ENCODE measurements around the gene VILL.
"Not testable (repeated sequence)": the region's sequence is repeated elsewhere in the genome, so short reads cannot be mapped to it uniquely, and the experiment has no call there.

The VILL gene

DNA sequence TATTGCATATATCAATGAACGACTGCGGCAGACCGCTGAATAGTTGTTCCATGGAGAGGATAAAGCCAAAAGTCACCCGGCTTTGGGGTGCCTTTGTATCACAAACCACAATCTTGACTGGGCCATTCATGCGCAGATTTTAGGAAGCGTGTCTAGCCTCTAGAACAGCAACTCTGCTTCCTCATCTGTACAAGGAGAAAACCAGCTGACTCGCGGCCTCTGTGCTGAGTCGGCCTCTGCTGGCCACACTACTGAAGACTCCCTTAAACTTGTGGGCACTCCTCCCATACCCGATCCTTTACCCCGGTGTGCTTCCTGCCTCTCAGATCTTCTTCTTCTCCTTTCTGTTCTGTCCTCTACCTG lies 49.3 kb downstream of the VILL start:
- DNase-seq: no peak

DNA sequence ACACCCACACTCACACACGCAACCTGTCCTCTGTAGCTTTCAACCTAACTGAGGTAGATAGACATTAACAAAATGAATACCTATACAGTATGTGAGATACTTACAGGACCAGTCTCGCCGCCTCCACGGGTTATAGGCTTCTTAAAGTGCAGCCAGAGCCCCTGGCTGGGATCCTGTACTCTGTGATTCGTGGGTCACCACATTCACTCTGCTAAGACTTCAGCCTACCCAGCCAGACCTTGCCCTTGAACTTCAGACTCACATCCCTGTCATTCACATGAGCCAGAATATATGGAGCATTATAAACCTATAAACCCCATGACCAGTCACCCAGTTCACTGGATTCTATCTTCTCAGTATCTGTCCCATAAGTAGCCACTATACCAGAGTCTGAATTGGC lies 49.8 kb downstream of the VILL start:
- no peak for DNase-seq

DNA sequence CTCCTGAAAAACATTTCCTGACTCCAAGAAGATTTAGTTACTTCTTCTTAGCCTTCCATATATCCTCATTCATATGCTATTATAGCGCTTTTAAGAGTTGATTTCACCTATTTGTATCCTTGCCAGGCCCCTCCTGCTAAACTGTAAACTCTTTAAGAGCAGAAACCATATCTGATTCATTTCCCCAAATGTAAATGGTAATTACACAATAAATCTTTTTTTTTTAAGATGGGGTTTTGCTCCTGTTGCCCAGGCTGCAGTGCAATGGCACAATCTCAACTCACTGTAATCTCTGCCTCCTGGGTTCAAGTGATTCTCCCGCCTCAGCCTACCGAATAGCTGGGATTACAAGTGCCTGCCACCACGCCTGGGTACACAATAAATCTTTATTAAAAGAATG lies 52.9 kb downstream of the VILL start:
- no peak for DNase-seq

DNA sequence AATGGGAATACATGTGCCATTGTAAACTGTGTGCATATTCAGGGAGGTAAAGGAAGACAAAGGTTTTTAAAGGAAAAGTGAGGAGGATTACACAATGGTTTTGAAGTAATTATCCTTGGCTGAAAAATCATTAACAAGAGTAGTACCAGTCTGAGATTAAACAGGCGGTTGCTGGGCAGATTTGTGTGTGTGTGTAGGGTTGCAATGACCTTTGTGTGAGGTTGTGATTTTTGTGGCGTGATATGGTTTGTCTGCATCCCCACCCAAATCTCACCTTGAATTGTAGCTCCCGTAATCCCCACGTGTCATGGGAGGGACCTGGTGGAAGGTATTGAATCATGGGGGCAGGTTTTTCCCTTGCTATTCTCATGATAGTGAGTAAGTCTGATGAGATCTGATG lies 55.4 kb downstream of the VILL start:
- DNase-seq: no peak

DNA sequence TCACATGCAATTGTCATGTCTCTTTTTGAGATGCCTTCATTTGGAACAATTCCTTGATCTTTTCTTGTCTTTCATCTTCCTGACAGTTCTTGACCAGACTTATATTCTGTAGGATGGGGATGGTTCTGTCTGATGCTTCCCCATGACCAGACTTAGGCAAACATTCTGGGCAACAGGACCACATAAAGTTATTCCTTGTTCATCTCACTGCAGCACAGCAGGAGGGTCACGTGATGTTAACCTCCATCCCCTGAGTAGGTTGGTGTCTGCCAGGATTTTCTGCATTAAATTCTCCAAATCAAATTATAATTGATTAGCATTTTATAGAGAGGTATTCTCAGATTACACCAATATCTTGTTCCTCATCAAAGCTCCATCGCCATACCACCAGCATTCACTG lies 56.2 kb downstream of the VILL start:
- no peak for DNase-seq

DNA sequence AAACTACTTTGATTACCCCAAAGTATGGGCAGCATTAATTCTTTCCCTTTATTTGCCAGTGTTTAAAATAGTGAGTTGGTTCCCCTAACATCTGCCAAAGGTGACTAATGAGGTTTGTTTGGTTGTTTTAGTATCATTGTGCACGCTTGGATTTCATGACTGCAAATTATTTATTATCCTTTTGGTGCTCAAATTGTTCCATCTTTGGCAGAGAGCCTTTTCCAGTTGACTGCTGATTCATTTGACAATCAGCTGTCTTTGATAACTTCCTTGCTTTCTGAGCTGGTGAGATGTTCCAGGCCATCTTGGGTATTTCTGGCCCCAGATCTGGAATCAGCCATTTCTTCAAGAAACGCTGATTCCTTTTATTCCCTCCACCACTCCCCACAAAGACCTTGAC lies 57.3 kb downstream of the VILL start:
- DNase-seq: no peak

DNA sequence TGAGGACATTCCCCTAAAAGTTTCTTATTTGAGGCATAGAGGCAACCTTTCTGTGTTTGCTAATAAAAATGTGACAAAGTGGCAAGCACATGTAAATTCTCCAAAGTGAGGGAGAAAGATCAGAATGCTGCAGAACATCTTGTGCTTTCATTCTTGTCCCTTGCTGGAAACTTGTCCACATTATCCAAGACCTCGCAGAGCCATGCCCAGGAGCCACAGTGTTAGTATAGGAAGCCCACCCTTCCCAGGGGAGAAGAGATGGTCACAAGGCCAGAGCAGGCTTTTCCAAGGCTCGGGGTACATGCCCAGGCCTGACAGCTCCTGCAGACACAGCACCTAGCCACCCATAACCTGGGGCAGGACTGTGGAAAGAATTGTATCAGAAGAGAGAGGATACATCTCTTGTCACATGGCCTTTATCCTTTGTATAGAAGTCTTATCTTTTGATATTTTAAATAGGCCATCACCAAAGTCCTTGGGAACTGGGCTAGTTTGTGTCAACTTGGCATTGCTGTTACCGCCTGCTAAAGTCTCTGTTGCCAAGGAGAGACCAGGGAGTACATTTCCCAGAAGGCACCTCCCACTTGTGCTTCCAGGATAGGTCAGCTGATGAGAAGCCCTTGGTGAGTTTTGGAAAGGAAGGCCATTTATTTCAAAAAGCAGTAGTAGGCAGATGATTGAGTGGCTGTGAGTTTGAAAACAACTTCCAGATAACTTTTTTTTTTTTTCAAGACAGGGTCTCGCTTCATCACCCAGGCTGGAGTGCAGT lies 59.0 kb downstream of the VILL start:
- no peak for DNase-seq

DNA sequence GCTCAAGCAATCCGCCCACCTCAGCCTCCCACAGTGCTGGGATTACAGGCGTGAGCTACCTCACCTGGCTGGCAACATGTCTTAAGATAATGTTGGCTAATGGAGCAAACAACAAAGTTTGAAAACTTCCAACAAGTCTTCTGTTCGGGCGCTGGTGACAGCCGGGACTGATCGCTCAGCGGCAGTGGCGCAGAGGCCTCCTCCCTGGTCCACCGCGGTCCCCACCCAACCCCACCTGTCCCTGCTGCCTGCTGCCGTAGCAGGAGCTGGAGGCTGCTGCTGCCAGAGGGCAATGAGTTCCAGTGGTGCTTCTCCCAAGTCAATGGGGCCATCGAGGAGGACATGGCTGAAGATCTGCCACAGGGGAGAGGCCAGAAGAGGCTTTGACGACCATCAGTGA lies 60.5 kb downstream of the VILL start:
- no peak for DNase-seq

DNA sequence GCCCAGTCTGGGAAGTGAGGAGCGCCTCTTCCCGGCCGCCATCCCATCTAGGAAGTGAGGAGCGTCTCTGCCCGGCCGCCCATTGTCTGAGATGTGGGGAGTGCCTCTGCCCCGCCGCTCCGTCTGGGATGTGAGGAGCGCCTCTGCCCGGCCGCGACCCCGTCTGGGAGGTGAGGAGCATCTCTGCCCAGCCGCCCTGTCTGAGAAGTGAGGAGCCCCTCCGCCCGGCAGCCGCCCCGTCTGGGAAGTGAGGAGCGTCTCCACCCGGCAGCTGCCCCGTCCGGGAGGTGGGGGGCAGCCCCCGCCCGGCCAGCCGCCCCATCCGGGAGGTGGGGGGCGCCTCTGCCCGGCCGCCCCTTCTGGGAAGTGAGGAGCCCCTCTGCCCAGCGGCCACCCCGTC lies 62.7 kb downstream of the VILL start:
- not testable (repeated sequence) for DNase-seq

DNA sequence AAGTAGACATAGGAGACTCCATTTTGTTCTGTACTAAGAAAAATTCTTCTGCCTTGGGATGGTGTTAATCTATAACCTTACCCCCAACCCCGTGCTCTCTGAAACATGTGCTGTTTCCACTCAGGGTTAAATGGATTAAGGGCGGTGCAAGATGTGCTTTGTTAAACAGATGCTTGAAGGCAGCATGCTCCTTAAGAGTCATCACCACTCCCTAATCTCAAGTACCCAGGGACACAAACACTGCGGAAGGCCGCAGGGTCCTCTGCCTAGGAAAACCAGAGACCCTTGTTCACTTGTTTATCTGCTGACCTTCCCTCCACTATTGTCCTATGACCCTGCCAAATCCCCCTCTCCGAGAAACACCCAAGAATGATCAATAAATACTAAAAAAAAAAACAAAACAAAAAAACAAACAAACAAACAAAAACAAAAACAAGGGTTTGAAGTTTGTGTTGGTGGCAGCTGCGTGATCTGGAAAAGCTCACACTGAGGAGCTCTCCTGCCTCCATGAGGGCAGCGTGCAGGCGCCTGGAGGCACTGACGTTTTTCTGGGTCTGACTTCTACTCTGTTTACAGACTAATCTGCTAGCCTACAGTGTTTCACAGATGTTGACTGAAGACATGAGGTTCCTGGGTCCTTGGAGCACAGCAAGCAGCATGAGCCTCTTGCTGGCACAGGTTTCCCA lies 63.4 kb downstream of the VILL start:
- DNase-seq: not testable (repeated sequence)

DNA sequence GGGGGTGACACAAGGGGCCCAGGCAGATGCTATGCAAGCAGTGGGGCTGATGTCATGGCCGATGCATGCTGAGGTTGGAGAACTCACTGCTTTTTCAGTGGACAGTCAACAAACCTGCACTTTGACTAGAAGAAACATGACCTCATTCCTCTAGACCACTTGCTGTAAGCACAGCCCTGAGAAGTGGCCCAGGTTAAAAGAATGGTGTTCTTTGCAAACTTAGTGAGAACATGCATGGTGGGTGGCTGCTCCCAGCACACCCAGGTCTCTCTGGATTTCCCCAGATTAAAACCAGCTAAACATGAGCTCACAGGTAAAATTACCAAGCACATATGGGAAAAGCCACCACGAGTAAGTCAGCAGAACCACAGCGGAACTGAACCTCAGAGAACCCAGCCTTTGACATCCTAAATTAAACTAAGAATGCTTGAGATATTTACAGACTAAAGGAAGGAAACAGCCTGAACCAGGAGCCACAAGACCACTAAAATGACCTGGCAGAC lies 64.0 kb downstream of the VILL start:
- DNase-seq: no peak
